ENCODE results near the gene HMGCS2. TPM values are rescaled to one million over a fixed set of nuclear protein-coding genes. Genes with fewer than 3 reads are reported as not detected.
A peak's percentile ranks its signal among the peaks of the same experiment; 100 is the strongest.
"Not testable (repeated sequence)": the region's sequence is repeated elsewhere in the genome, so short reads cannot be mapped to it uniquely, and the experiment has no call there.

The HMGCS2 gene
- total RNA-seq, 1 donor from 2014 or later = 867 TPM

DNA sequence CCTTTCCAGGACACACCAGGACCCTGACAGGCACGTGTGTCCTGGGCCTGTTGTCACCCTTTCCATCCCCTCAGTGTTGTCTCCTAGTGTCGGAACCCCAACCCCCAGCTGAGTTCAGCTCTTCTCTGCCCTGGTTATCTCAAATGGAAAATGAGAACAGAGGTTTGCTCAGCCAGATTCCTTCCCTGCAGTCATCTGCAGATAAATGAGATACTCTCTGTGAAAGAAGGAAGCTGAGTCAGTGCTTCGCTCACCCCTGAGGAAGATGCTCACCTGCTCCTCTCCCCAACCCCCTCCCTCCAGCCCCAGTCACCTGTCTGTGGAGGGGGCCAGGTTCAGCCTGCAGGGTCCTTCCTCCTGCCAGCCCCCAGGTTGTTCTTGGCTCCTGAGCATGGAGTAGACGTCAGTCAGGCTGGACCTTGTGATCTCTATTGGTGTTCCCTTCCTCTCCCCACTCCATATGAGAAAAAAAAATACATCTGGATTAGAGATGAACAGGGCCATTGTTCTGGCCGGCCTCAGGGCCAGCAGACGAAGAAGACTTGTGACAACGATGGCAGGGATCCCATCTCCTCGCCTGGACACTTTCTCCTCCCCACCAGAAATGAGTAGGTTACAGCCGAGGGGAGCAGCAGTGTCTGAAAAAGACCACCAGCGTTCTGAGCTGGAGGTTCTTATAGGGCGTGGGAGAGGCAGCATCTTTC lies 36.1 kb downstream of the HMGCS2 start:
- DNase-seq (ENCODE audit: low spot score) (peak; percentile 34), ATAC-seq (no peak)

DNA sequence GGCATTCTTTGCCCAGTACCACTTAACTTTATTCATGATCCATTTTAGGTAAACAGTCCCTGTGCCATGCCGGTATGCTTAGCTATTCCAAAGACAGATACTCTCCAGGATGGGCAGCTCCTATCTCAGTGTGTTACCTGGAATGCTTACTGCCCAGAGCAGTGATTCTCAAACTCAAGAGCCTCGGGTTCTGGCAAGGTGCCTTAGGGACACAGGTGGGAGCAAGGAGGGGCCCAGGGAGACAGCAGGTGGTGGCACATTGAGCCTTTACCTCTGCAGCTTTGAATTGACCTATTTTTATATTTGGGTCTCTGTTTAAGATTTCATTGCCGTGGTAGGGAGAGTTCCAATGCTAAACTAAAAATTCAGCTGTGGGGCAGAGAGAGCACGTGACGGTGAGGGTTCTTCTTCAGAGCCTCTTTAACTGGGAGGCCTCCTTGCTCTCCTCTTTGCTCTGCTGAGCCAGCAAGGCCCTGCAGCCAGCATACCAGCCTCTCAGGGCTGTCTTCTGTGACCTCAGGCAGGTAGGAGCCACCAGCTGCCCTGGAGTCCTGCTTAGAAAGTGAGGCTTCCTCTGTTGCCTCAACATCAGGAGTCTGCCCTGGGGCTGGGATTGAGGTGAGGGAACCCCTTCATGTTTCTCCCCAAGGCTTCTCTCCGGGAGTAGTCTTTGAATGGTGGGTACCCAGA lies 36.8 kb downstream of the HMGCS2 start:
- ATAC-seq = no peak
- peak; percentile 40 for DNase-seq (ENCODE audit: low spot score)

DNA sequence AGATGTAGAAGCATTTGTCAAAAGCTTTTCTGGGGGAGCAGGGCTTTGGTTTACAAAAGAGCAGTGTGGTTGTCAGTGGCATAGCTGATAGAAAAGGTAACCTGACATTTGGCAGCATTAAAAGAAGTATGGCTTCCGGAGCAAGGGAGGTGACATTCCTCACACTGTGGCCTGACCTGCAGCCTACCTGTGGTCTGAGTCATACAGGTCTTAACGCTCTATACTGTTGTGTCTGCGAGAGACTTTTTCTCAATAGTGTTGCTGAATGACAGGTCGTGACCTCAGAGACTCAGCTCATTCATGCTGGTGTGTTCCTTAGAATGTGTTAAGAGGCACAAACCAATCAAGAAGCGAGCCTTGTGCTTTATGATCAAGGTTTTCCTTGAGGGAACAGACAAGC lies 37.6 kb downstream of the HMGCS2 start:
- no peak for ATAC-seq
- peak; percentile 18 for DNase-seq (ENCODE audit: low spot score)

DNA sequence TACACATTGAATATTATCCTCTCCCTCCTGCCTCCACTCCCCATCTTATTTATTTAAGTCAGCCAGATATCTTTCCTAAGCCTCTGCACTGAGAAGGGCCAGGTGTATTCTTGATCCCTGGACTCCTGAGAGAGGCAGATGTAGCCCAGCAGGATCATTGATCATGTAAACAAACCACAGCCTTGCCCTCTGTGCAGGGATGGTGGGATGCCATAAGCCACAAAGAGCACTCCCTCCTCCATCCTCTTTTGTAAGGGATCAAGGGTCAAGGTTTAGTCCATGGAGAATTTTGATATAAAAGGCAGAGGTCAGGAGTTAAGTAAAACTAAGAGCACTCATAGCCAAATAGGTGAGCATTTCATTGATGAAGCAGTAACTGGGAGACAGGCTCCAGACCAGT lies 39.7 kb downstream of the HMGCS2 start:
- DNase-seq (ENCODE audit: low spot score) (peak; percentile 85), ATAC-seq (peak; percentile 90)

DNA sequence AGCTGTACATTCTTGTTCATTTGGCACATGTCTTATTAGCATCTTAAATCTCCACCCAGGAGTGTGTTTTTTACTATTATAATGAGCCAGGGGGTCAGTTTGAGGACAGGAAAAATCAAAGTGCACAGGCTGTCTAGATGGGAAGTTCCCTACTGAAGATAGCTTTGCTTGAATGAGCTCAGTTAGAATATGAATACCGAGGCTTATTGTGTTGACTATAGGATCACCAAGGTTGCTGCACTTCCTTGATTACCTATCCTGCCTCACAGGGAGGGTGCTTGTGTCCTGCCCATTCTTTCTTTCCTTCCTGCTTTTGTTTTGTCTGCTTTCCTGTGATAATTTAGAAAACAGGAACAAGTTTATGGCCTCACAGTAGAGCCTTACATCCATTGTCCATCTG lies 40.7 kb downstream of the HMGCS2 start:
- no peak for ATAC-seq
- DNase-seq (ENCODE audit: low spot score) = no peak

DNA sequence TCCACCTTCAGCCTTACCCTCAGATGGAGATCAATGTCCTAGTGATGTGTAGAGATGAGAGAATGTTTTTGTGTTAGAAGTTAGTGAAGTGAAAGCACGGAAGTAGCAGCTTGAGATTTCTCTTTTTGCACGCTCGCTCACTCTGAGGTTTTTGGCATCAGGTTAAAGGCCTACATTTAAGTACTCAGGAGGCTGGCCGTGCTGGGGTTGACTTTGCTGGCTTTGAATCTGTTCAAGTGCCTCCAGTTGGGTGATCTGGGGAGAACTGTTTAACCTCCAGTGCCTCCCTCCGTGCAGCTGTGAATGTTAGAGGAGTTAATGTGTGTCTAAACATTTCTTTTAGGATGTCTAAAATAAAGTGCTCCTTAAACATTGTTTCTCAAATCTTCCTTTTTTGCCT lies 43.1 kb downstream of the HMGCS2 start:
- no peak for ATAC-seq

DNA sequence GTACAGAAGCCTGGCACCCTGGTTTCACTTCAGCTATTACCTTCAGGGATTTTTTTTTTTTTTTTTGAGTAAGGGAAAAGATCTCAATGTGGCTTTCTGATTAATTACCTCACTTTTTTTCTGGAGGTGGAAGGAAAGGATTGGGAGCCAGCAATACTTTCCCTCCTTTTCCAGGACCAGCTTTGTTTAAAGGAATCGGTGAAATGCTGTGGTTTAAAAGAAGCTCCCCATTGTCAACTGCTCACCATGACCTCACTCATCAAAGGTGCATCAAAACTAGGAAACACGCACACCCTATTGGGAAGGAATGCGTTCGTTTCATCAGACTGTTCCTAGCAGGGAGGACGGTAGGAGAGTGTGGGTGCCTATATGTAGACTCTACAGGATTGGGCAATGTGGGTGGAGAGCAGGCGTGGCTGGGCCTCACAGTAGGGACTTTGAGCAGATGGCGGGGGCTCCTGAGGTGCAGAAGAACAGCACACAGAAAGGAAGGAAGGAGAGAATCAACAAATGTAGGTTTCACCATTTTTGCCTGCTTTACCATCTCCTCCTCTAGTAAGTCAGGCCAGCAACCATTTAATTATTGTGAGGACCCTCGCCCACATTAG lies 44.0 kb downstream of the HMGCS2 start:
- DNase-seq (ENCODE audit: low spot score) = peak; percentile 32
- no peak for ATAC-seq

More for the DNA sequence above, 43.1 kb downstream of the HMGCS2 start:
- DNase-seq (ENCODE audit: low spot score) = peak; percentile 28

DNA sequence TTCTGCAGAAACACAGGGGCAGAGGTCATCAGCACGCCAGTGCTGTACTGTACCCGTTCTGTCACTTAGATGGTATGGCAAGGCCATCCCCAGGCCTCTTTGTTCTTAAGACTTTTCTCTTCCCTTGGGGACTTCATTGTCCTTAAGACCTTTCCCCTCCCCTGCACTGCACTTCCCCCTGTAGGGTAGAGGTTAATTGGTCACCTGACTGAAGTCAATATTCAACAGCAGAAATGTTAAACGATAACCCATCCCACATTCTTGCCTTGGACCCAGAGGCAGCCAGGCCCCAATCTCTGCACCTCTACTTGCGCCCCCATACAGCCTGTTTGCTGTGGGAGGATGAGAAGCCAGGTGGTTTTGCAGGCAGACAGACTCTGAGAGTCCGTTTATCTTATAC lies 46.8 kb downstream of the HMGCS2 start:
- DNase-seq (ENCODE audit: low spot score) (no peak), ATAC-seq (peak; percentile 56)

DNA sequence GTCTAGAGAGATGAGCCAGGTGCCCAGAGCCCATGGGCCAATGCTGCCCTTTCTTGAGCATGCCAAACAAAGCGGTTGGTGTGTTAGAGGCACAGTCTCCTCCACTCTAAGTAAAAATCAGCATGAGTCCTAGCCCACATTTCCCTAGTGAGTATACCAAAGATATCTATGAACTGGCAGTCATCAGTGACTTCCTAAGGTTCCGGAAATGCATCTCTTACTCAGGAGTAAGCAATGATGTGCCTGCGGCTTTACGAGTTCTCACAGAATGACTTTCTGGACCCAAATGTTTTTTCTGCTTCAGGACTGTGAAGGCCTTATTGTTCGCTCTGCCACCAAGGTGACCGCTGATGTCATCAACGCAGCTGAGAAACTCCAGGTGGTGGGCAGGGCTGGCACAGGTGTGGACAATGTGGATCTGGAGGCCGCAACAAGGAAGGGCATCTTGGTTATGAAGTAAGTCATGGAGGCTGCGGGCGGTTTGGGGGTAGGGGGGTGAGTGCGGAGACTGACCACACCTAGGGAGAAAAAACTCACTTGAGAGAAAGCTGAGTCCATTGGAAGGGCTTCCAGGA lies 47.8 kb downstream of the HMGCS2 start:
- no peak for ATAC-seq
- no peak for DNase-seq (ENCODE audit: low spot score)

DNA sequence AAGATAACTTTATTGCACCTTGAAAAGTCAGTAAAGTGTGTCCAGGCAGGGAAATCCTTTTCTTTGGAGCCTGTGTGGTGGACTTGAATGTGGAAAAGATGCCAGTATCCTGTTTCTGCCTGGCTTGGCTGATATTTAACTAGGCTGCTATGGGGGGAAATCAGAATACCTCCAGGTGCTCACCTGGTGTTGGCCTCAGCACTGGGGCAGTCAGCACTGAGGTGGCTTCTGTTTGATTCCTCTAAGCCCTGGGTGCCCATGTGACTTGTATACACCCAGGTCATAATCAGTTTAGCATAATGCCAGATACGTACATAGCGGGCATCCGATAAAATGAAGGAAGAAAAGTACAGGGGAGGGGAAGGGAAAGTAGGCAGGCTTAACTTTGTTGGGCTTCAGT lies 49.7 kb downstream of the HMGCS2 start:
- no peak for ATAC-seq
- DNase-seq (ENCODE audit: low spot score) = no peak

DNA sequence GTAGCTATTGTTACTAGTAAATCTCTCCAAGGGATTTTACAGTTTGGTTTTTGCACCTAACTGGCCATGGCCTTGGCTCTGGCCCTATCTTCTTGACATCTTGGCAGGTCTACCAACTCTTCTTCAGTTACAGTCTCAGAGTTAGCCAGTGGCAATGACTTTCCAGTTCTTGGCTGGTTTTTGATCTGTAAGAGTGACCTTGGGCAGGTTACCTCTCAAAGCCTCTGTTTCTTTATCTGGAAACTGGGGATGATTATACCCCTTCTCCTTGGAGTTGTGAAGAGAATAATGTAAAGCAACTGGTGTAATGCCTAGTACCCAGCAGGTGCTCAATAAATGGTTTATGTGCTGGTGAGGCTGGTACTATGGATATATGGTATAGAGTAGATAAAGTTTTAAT lies 50.3 kb downstream of the HMGCS2 start:
- DNase-seq (ENCODE audit: low spot score) = no peak
- no peak for ATAC-seq

DNA sequence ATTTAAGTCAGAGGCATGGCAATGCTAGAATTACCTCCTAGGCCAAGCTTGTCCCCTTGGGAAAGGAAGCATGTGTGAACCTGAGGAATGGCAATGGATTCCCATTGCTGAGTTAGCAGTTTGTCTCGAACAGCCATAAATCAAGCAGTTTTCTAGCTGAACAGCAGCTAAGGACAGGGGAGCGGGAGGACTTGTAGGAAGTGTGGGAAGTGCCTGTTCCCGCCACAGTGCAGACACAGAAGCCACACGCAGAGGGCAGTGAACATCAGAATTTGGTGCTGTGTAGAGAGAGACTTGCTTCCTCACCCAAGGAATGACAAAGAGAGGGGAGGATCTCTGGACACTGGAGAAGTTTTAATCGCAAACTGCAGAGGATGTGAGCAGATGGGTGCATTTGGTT lies 53.2 kb downstream of the HMGCS2 start:
- ATAC-seq (no peak), DNase-seq (ENCODE audit: low spot score) (no peak)

DNA sequence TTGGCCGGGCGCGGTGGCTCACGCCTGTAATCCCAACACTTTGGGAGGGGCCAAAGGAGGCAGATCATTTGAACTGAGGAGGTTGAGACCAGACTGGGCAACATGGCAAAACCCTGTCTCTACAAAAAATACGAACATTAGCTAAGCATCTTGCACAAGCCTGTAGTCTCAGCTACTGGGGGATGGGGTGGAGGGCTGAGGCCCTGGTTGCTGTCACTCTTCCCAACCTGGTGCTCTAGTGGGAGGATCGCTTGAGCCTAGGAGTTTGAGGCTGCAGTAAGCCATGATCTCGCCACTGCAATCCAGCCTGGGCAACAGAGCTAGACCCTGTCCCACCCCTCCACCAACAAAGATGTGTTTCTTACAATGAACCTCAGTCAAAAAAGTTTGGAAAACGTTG lies 54.1 kb downstream of the HMGCS2 start:
- no peak for ATAC-seq

DNA sequence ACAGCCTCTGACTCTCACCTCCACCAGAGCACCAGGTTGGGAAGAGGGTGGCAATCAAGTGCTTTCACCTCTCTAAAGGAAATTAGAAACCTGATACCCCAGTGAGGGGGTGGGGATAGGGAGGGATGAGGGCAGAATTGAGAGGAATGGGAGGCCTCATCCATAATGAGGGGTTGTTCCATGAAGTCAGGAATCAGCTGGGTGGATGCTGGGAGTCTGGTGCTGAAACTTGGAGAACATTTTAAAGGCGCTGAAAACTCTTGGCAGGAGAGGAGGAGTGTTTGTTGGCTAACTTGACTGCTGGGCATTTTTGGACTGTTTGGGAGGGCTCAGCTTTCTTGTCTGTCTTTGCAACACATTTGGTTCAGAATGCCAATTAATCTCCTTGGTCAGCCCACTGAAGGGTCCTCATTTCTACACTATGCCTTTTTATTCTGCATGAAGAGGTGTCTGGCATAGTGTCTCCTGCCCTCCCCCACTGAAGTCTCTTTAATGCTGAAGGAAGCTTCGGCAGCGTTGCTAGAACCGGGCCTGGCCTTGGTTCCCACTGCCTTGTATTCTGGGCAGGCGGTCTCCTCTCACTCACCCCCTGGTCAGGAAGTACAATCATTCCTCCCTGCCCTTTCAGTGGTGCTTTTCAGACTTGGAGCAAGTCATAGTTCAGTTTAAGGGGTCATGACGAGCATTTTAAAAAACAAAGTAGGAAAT lies 54.8 kb downstream of the HMGCS2 start:
- no peak for DNase-seq (ENCODE audit: low spot score)
- peak; percentile 1 for ATAC-seq

More for the DNA sequence above, 54.1 kb downstream of the HMGCS2 start:
- DNase-seq (ENCODE audit: low spot score) = no peak

DNA sequence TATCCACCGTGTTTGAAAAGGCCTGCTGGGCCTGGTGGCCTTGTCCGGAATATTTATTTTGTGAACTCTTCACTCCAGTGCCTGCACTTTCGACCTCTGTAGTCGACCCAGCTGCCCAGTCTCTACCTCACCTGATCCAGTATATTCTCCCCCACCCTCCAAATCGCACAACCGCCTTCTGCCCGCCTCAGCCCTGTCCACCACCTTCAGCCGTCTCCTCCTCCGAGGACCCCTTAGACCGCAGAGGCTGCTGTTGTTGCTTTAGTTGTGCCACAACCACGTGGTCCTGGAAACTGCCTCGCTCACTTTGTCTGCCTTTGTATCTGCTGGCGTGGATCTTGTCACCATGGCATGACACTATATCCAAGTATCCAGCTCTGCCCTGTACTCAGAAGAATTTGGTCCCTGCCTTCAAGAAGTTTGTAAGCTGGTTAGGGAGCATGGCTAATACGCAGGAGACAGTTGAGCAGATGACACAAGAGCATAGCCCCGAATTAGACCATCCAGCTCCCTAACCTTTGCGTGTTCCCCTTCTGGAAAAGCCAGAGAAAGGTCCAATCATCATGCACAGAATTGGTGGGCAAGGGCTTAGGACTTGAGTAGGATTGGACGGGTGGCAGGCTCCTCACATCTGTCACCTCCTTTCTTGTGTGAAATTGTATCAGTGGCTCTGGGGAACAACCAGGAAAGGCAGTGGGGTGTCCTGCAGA lies 55.5 kb downstream of the HMGCS2 start:
- DNase-seq (ENCODE audit: low spot score) (peak; percentile 61), ATAC-seq (peak; percentile 66)

DNA sequence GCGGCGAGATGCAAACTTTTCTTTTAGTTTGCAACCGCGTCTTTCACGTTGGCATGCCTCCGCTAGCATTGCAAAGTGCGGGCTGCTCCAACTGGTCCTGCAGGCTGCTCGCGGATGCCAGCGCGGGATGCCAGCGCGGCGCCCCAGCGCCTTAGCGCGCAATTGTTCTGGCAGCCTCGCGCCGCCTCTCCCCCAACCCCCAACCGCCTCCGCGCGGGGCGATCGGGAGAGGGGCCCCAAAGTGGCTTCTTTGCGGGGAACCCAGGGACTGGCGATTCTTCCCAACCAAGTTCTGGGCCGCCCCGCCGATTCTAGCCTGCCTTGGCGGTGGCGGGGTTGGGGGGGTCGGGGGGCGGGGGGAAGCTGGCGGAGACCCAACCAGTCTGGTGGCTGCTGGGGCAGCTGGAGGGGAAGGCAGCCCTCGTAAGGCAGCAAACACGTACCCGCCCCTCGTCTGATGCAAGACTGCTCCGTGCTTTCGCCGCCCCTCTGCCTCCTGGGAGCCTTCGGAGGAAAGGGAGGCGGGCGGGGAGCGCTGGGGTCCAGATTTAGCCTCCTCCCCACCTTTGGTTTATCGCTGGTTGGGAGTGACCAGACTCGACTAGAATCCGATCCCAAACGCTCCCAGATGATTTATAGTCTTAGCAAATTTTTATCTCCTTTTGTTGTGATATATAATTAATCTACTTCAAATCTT lies 56.2 kb downstream of the HMGCS2 start:
- DNase-seq (ENCODE audit: low spot score) = peak; percentile 65
- ATAC-seq = peak; percentile 72

DNA sequence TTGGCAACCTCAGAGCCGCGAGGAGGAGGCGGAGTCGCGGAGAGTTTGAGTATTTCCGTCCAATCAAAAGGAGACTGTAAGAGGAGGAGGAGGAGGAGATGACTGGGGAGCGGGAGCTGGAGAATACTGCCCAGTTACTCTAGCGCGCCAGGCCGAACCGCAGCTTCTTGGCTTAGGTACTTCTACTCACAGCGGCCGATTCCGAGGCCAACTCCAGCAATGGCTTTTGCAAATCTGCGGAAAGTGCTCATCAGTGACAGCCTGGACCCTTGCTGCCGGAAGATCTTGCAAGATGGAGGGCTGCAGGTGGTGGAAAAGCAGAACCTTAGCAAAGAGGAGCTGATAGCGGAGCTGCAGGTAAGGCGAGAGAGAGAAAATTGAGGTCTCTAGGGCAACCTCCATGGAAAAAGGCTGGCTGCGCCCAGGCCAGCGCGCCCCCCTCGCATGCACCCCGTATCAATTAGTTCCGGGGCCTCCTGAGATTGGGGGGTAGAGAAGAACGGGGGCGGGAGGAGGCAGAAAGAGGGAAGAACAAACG lies 56.8 kb downstream of the HMGCS2 start, which contains the start of gene PHGDH:
Gene PHGDH (plus strand): TSS at position 131 of the 538 bp plus-strand sequence. CDS start 89 bp downstream, at position 220.
- peak; percentile 82 for ATAC-seq
- peak; percentile 82 for DNase-seq (ENCODE audit: low spot score)

DNA sequence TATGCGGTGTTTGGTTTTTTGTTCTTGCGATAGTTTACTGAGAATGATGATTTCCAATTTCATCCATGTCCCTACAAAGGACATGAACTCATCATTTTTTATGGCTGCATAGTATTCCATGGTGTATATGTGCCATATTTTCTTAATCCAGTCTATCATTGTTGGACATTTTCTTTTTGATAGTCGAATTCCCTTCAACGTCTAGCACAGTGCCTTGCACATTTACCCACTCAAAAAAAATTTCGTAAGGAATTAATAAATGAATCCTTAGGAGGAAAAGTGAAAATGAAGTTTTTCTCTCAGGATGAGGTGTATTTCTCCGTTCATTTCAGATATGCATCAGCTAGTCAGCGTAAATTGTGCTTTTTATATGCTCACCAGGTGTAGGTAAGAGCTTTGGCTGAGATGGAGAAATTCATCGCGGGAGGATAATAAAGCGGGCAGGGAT lies 57.3 kb downstream of the HMGCS2 start:
- not testable (repeated sequence) for ATAC-seq; DNase-seq (ENCODE audit: low spot score)

DNA sequence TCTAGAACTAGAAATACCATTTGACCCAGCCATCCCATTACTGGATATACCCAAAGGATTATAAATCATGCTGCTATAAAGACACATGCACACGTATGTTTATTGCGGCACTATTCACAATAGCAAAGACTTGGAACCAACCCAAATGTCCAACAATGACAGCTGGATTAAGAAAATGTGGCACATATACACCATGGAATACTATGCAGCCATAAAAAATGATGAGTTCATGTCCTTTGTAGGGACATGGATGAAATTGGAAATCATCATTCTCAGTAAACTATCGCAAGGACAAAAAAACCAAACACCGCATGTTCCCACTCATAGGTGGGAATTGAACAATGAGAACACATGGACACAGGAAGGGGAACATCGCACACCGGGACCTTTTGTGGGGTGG lies 62.1 kb downstream of the HMGCS2 start:
- ATAC-seq = not testable (repeated sequence)

More for the DNA sequence above, 62.1 kb downstream of the HMGCS2 start:
- DNase-seq (ENCODE audit: low spot score) = not testable (repeated sequence)
